OCI-LY1 (cell line): ENCODE results near the gene CARD11.

Experiments
- EZH2 ChIP-seq: fragments of 200-600 bp; sonication (generic), shearing (Covaris generic); IDR thresholded peaks from 2 replicates; pipeline ENCODE4 v1.8.0; 2017; ENCODE audit warnings: borderline replicate concordance, mixed run types, mild to moderate bottlenecking, antibody characterized with exemption, low read length, moderate library complexity, mixed read lengths
- TF ChIP-seq, protein P1 (sequence below): fragments of 200-600 bp; sonication (generic), shearing (Covaris generic); IDR thresholded peaks from 2 replicates; pipeline ENCODE4 v1.5.1; 2017; ENCODE audit warnings: mild to moderate bottlenecking, antibody characterized with exemption, low read length, moderate library complexity, mixed read lengths

DNA sequence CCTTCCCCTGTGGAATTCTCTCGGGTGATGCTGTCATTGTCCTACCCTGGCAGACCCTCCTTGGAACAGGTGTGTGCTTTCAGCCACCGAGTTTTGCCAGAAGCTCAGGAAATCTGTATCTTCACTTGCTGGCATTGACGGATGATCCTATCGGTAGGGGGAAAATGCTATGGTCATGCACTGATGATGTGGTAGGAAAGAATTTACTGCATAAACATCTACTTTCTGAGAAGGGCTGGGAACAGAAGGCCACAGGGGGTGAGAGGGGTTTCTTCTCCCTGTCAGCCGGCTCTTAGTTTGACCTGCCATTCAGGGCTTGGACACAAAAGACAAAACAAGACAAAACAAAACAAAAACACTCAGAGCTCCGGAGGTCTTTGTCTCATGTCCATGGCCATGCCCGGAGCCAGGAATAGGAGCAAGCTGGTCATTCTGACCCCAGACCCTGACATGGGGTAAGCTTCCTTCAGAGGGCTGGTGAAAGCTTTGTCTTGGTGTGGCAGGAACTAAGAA, 43.6 kb upstream of the CARD11 start:
- TF ChIP-seq EZH2: no peak
- TF ChIP-seq, protein P1, sequence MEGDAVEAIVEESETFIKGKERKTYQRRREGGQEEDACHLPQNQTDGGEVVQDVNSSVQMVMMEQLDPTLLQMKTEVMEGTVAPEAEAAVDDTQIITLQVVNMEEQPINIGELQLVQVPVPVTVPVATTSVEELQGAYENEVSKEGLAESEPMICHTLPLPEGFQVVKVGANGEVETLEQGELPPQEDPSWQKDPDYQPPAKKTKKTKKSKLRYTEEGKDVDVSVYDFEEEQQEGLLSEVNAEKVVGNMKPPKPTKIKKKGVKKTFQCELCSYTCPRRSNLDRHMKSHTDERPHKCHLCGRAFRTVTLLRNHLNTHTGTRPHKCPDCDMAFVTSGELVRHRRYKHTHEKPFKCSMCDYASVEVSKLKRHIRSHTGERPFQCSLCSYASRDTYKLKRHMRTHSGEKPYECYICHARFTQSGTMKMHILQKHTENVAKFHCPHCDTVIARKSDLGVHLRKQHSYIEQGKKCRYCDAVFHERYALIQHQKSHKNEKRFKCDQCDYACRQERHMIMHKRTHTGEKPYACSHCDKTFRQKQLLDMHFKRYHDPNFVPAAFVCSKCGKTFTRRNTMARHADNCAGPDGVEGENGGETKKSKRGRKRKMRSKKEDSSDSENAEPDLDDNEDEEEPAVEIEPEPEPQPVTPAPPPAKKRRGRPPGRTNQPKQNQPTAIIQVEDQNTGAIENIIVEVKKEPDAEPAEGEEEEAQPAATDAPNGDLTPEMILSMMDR: no peak
